DOHH2 (cell line): ENCODE measurements around the gene IRF2BP2.

Experiments used
- EZH2phosphoT487 ChIP-seq: fragments of 200-600 bp; sonication (generic); IDR thresholded peaks from 2 replicates; pipeline ENCODE4 v1.6.1; 2017; ENCODE audit warnings: borderline replicate concordance, mild to moderate bottlenecking, antibody characterized with exemption, low read length, moderate library complexity, mixed read lengths
- TF ChIP-seq, protein P1 (sequence below): fragments of 200-600 bp; sonication (generic); IDR thresholded peaks from one replicate; pipeline ENCODE4 v1.5.1; 2014; ENCODE audit warnings: antibody characterized with exemption, mild to moderate bottlenecking, low read depth, low read length; ENCODE audit not compliant: poor library complexity, severe bottlenecking

DNA sequence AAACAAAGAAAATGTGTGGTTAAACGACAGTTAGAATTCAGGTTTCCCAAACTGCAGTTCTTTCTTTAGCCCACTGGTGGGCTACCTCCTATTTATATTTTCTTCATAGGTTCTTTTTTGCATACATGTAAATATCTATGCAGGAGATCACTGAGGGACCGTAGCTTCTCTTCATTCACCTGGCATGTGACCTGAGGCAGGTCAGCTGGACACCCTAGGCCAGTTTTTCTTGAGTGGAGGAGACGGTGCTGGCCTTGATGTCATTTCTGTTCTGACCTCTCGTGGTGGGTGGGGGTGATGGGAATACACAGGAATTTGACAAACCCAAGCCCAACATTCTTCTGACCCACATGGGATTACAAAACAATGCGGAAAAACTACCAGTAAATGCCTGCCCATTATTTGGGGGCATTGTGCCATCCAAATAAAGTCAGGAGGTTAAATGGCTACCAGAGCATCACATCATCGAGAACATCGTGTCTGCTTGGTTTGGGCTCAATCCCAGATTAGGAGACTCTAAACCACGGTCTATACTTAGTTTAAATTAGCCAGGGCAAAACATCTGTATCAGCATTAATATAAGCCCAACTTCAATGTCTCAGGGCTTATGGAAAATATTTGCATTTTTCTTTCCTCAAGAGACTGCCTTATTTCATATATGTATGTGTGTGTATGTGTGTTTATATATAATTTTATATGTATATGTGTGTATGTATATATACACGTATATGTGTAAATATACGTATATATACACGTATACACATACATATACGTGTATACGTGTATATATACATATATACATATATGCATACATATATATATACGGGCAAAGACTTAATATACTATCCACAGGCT is 7.4 kb upstream of the IRF2BP2 start:
- TF ChIP-seq, protein P1, sequence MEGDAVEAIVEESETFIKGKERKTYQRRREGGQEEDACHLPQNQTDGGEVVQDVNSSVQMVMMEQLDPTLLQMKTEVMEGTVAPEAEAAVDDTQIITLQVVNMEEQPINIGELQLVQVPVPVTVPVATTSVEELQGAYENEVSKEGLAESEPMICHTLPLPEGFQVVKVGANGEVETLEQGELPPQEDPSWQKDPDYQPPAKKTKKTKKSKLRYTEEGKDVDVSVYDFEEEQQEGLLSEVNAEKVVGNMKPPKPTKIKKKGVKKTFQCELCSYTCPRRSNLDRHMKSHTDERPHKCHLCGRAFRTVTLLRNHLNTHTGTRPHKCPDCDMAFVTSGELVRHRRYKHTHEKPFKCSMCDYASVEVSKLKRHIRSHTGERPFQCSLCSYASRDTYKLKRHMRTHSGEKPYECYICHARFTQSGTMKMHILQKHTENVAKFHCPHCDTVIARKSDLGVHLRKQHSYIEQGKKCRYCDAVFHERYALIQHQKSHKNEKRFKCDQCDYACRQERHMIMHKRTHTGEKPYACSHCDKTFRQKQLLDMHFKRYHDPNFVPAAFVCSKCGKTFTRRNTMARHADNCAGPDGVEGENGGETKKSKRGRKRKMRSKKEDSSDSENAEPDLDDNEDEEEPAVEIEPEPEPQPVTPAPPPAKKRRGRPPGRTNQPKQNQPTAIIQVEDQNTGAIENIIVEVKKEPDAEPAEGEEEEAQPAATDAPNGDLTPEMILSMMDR: no peak
- TF ChIP-seq EZH2phosphoT487: no peak
